Activated T-helper 9 cell treated with anti-CD3 and anti-CD28 coated beads, Interleukin-2, amount 50 U/mL, for 16 hours (primary cell): ENCODE data around the gene NOTUM.
"Not testable (repeated sequence)": the region's sequence is repeated elsewhere in the genome, so short reads cannot be mapped to it uniquely, and the experiment has no call there.

Source experiments
- DNase-seq: peaks from one replicate; pipeline ENCODE4 v3.0.0-alpha.2; 2020; ENCODE audit warnings: low read depth

NOTUM gene

GRCh38 chr17:81957691-81958432 is 3.1 kb downstream of the NOTUM start:
- DNase-seq: no peak

GRCh38 chr17:81956607-81957589 is 4.1 kb downstream of the NOTUM start:
- DNase-seq: no peak

- DNase-seq: no peak
Measured at GRCh38 chr17:81955756-81956544, 5.0 kb downstream of the NOTUM start.

- no peak for DNase-seq
Measured at GRCh38 chr17:81955058-81955681, 5.8 kb downstream of the NOTUM start.

GRCh38 chr17:81954131-81955057 is 6.6 kb downstream of the NOTUM start:
- DNase-seq: no peak

GRCh38 chr17:81953443-81953842 is 7.5 kb downstream of the NOTUM start:
- not testable (repeated sequence) for DNase-seq

GRCh38 chr17:81952792-81953228 is 8.2 kb downstream of the NOTUM start:
- no peak for DNase-seq

- no peak for DNase-seq
Measured at GRCh38 chr17:81951785-81952684, 9.0 kb downstream of the NOTUM start.

- no peak for DNase-seq
Measured at GRCh38 chr17:81950501-81950900, 10.5 kb downstream of the NOTUM start.

GRCh38 chr17:81948635-81949378 is 12.2 kb downstream of the NOTUM start:
- no peak for DNase-seq

GRCh38 chr17:81947189-81947588 is 13.8 kb downstream of the NOTUM start, which contains the start of gene MYADML2:
MYADML2 (minus strand) TSS chr17:81947233; CDS start chr17:81941741, 5,492 bp downstream.
- DNase-seq: no peak

- DNase-seq: no peak
Measured at GRCh38 chr17:81944858-81945257, 16.1 kb downstream of the NOTUM start.

- no peak for DNase-seq
Measured at GRCh38 chr17:81942167-81942553, 18.8 kb downstream of the NOTUM start.

GRCh38 chr17:81941484-81942166 is 19.4 kb downstream of the NOTUM start:
- DNase-seq: no peak

GRCh38 chr17:81940538-81941483 is 20.2 kb downstream of the NOTUM start:
- no peak for DNase-seq

GRCh38 chr17:81939881-81940385 is 21.1 kb downstream of the NOTUM start:
- no peak for DNase-seq

- DNase-seq: no peak
Measured at GRCh38 chr17:81939218-81939617, 21.8 kb downstream of the NOTUM start.
